GM21723 (cell line): ENCODE measurements around the gene SLBP.
A peak's percentile ranks its signal among the peaks of the same experiment; 100 is the strongest.

Experiments used
- ATAC-seq: cut with Tn5 transposase; IDR thresholded peaks from one replicate; pipeline ENCODE4 v1.9.1; 2021; ENCODE audit warnings: mild to moderate bottlenecking, moderate library complexity; ENCODE audit not compliant: unreplicated experiment

The SLBP gene

DNA sequence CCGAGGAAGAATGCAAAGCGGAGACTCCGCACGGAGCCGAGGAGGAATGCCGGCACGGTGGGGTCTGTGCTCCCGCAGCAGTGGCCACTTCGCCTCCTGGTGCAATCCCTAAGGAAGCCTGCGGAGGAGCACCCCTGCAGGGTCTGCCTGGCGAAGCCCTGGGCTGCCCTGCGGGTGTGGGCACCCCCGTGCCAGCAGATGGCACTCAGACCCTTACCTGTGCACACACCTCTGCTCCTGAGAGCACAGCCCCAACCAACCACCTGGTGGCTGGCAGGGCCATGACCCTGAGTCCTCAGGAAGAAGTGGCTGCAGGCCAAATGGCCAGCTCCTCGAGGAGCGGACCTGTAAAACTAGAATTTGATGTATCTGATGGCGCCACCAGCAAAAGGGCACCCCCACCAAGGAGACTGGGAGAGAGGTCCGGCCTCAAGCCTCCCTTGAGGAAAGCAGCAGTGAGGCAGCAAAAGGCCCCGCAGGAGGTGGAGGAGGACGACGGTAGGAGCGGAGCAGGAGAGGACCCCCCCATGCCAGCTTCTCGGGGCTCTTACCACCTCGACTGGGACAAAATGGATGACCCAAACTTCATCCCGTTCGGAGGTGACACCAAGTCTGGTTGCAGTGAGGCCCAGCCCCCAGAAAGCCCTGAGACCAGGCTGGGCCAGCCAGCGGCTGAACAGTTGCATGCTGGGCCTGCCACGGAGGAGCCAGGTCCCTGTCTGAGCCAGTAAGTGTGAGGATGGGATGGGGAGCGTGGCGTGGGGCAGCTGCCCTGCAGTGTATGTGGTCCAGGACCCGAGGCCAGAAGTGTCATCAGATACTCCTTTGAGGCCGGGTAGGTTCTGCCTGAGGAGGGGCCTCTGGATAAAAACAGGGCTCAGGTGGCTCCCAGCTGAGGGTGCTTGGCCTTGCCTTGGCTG is 16.2 kb upstream of the SLBP start:
- no peak for ATAC-seq

DNA sequence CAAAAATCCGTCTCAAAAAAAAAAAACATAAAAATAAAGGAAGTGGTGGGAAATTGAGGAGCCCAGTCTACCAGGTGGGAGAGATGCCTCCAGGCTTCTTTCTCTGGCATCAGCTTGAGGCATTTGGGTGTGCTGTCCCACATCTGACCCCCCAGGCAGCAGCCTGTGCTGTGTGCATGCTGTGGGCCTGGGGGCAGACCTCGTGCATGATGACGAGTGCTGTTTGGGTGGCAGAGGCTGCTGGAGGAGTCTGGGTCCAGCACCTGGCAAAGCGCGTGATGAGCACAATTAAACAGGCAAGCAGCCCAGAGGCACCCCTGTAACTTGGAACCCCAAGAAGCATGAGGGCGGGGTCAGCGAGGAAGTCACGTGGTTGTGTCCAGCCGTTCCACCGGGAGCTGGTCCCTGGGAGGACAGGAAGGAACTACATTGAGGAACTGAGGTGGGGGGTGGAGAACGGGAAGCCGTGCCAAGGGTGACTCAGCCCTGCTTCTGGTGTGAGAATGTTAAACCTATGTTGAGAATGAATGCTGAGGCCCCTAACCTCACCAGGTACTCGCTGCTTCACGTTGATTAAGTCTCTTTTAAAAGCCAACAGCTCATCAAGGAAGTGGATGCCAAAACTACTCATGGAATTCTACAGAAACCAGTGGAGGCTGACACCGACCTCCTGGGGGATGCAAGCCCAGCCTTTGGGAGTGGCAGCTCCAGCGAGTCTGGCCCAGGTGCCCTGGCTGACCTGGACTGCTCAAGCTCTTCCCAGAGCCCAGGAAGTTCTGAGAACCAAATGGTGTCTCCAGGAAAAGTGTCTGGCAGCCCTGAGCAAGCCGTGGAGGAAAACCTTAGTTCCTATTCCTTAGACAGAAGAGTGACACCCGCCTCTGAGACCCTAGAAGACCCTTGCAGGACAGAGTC is 15.3 kb upstream of the SLBP start:
- ATAC-seq, result no peak

DNA sequence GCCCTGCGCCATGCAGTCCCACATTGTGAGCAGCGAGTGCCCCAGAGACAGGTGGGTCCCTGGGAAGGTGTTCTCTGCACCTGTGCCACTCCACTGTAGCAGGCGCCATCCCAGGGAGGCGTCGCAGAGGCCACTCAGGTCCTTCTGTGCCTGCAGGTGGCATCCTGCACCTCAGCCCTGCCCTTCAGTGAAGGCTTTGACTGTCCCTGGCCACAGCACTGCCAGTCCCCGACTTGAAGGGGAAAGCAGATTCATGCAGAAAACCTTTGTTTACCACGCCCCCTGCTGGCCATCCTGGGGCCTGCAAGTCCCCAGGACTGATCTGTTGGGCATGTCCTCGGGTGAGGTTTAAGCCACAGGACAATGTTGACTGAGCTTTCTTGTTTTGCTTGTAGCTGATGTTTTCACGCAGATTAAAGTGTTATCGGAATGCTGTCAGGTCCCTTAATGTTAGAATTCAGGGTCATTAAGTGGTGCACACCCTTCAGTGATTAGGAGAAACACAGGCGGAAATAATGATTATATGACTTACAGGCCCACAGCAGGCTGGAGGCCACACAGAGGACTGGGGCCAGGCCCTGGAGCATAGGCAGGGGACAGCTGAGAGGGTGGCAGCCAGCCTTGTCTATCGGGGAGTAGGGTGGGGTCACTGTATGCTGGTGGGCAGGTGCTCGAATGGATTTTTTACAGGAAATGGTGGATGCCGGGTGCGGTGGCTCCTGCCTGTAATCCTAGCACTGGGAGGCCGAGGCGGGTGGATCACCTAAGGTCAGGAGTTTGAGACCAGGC is 14.2 kb upstream of the SLBP start:
- ATAC-seq, result no peak

DNA sequence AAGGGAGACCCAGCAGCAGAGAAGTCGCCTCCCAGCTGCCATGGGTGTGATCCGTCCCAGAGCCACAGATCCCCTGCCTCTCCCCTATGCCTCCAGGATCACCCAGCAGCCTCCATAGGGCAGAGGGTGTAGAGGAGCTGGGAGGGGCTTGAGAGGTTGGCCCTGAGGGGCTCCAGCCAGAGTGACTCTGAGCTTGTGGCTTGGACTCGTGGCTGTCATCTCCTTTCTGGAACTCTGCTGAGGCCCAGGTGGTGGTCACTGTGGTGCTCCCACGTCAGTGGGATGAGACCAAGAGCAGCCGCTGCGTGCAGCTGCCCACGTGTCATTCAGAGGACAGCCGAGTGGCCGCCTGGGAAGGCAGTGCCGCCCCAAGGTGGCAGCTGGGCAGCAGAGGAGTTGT is 13.4 kb upstream of the SLBP start:
- no peak for ATAC-seq

DNA sequence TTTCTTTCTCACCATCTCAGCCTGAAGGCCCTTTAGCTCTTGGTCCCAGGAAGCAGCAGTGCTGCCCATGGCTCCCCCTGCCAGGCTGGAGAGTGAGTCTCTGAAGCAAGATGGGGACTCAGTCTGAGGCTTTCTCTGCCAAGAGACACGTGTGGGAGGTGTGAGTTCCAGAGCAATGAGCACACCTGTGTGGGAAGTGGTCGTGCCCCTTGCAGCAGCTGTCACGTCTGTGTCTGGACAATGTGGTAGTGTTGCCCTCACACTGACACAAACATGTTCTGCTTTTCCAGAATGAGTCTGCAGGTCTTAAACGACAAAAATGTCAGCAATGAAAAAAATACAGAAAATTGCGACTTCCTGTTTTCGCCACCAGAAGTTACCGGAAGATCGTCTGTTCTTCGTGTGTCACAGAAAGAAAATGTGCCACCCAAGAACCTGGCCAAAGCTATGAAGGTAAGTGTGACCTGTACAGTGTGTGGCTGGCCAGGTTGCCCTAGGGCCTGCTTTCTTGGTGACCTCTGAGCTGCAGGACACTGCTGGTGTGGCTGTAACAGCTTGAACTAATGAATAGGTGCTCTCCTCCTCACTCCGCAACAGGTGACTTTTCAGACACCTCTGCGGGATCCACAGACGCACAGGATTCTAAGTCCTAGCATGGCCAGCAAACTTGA is 11.1 kb upstream of the SLBP start:
- ATAC-seq, result no peak

DNA sequence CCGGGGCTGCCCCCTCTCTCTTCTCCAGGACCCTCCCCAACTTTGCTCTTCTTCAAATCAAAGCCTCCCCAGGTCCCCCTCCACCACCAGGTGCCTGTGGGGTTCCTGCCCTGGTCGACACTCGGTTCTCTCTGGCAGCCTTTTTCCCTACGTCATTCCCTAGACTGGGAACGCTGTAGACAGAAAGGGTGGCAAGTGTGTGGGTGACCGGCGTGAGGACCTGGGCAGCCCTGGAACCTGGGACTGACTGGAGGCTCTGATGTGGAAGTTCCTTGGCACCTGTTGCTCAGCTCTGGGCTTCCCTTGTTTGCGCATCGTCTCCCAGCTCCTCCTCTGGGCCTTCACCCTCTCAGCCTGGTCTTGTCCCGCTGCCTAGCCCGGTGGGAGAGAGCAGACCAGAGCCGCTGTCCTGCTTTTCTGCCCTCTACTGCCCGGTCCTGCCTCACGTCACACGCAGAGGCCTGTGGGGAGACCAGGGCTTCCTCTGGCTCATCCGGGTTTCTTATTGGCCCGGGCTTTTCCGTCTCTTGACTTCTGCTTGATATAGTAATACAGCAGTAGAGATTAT is 10.5 kb upstream of the SLBP start:
- ATAC-seq, result no peak

- ATAC-seq, result peak; percentile 1
Observed at GRCh38 chr4:1721666-1722550, 9.8 kb upstream of the SLBP start.

DNA sequence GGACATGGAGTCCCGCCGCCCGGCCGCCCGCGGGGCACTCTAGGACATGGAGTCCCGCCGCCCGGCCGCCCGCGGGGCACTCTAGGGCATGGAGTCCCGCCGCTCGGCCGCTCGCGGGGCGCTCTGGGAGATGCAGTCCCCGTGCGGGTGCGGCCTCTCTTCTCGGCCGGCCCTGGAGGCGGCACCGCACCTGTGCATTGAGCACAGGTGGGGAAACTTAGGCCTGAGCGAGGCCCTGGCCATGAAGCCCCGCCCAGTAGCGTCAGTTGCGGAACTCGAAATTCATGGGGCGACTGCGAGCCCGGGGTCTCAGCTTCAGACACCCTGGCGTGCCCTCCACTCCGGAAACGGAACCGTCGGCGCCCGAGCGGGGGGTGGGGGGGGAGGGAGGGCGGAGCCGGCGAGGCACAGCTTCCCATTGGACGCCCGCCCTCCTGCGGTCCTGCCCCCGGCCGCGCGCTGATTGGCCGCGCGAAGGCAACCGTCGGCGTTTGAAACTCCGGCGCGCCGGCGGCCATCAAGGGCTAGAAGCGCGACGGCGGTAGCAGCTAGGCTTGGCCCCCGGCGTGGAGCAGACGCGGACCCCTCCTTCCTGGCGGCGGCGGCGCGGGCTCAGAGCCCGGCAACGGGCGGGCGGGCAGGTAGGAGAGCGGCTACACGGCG is 9.0 kb upstream of the SLBP start, which contains the start of the genes TACC3 and TMEM129:
TSS of gene TACC3 (plus strand) at position 519 of the 663 bp plus-strand sequence. CDS start 1,901 bp downstream, outside the sequence.
TSS of gene TMEM129 (minus strand) at position 321 of the 663 bp plus-strand sequence. CDS start 486 bp downstream, outside the sequence.
- ATAC-seq, result peak; percentile 75

DNA sequence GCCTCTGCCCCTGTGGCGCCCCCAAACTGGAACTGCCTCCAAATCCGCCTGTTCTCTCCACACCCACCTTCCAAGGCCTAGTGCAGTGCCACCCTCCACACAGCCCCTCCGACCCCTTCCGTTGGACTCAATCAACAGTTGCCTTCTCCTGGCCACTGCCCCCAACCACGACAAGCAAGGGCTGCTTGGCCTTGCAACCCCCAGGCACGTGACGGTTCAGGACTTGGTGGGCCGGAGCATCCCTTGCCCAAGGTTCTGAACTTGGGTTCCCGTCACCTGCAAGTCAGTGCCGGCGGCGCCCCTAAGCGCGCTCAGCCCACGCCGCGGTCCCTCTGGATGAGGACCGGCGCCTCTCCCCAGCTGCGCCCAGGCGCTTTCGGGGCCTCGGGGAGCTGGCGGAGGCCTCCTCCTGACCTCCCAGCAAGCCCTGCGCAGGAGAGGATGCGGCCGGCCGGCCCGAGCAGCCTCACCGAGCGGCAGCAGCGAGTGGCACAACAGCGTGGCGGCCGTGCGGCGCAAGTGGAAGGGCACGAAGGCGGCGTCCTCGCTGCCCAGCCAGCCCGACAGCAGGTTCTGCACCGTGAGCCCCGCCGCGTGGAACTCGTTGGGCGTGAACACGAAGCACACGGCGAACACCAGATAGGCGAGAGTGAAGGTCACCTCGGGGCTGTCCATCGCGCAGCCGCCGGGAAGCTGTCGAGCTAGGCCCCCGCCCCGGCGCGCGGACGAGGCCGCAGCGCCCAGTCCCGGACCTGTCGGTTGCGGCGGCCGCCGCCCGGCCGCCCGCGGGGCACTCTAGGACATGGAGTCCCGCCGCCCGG is 8.3 kb upstream of the SLBP start:
- peak; percentile 28 for ATAC-seq

- ATAC-seq, result no peak
Observed at GRCh38 chr4:1718095-1718850, 6.2 kb upstream of the SLBP start.

- ATAC-seq, result no peak
Observed at GRCh38 chr4:1717129-1718094, 5.3 kb upstream of the SLBP start.

GRCh38 chr4:1716065-1716945 is 4.2 kb upstream of the SLBP start:
- no peak for ATAC-seq

- ATAC-seq, result no peak
Observed at GRCh38 chr4:1715002-1715758, 3.1 kb upstream of the SLBP start.
